NCI-H526 (cell line): ENCODE data around the gene CACNA2D1.

Experiments used
- DNase-seq, 2 experiments: peaks; one replicate each; lab custom pipeline; 2025; lab: John Stamatoyannopoulos, UW

Gene CACNA2D1

DNA sequence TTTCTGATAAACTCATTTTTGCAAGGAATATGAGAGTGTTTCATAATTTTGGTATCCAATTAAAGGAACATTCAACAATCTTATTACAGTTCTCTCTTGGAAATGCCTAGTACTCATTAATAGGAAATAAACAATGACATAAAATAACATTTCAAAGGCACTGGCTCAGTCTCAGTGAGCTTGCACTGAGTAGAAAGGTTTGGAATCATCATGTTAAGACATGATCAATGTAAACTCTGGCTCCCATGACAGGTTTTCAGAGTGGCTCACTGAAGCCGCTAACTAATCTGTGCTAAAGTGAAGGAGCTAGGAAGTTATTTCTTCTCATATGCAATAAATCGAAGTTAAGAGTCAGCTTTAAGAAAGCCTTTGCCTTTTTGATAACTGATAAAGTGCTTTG is 470.5 kb downstream of the CACNA2D1 start:
- no peak for DNase-seq

DNA sequence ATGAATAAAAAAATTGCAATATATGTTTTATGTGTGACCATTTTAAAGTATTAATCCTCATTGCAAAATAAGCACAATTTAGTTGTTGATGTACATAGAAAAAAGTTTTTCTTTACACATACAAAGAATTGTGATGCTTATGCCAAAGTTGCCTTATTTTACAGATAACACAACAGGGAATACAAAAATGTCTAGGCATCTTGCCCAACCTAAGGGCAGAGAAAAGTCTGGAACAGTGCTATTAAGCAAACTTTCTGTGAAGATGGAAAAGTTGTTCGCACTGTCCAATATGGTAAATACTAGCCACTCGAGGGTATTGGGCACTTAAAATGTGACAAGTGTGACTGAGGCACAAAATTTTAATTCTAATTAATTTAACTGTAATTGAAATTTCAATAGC is 483.6 kb downstream of the CACNA2D1 start:
- no peak for DNase-seq

DNA sequence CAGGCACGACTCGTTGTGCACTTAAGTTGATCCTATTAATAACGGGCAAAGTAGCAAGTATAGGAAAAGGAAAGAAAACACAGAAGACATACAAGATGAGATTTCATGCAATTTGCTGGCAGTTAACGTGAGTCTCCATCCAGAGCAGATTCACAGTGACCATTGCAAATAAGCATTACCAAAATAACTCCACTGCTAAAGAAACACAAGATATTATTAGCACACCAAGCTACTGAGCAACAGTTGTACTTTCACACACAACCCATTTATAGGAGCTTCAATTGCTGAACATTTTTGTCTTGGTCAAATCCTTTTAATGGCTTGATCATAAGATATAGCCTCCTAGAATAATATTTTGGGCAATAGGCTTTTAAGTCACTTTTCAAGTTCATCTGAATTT is 486.1 kb downstream of the CACNA2D1 start:
- no peak for DNase-seq

DNA sequence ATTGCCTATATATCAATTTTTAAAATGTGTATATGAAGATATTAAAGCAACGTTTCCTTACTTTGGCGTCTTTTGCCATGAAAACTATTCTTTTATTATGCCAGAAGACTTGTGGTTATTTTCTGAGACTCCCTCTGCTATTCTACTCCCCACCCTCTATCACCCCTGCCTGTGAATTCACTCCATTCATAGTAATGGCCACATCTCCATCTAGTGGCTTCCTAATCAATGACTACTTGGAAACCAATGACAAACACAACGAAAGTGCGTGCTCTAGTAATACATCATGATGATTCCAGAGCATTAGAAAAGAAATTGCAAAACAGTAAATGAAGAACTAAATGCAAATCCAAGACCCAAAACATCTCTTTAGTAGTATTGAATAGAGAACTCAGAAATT is 487.1 kb downstream of the CACNA2D1 start:
- DNase-seq = peak; percentile 53 to 73

DNA sequence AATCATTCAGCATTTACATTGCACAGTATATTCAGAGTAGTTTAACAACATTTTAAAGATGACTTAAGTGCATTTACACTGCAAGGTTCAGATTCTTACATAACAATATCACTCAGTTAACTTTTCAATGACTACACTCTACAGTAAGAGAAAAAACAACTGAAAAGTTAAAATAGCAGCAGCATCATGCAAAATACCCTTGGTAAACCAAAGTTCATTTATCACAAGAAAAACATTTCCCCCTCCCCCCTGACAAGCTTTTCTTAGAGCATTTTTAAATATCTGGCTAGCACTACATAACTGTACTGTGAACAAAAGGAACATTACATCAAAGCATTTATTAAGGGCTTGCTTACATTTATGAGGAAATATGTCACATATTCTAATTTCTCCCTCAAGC is 494.3 kb downstream of the CACNA2D1 start:
- DNase-seq = no peak

DNA sequence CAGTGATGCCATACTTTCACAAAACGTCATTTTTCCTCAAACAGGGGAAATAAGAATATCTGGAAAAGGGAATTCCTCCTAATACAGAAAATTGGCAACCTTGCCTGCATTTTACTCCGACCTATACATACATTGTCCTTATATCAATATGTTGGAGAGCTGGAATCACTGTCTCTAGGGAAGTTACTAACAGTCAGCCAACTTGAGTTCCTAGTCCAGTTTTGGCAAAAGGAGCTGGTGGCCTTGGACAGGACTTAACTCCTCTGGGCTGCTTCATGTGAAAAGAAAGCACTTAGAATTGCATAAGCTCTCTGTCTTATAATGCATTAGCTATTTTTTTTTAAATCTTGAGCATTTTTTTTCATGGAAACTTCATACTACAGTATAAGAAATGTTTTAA is 499.5 kb downstream of the CACNA2D1 start:
- DNase-seq = no peak

DNA sequence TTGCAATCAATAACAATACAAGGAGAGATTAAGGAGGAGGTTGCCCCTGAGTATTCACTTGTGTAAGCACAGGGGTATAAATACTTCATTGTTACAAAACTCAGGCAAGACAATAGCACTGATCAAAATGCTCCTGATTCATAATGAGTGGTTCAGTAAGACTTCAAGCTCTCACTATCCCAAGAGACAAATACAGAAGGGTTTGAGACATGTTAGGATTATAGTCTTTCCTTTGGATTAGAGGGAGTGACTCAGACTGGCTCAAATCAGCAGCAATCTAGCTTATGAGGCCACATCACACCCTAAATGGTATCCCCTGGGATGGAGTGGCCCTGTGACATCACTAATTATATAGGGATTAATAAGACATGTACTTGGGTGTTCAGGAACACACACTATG is 506.5 kb downstream of the CACNA2D1 start:
- DNase-seq = no peak

DNA sequence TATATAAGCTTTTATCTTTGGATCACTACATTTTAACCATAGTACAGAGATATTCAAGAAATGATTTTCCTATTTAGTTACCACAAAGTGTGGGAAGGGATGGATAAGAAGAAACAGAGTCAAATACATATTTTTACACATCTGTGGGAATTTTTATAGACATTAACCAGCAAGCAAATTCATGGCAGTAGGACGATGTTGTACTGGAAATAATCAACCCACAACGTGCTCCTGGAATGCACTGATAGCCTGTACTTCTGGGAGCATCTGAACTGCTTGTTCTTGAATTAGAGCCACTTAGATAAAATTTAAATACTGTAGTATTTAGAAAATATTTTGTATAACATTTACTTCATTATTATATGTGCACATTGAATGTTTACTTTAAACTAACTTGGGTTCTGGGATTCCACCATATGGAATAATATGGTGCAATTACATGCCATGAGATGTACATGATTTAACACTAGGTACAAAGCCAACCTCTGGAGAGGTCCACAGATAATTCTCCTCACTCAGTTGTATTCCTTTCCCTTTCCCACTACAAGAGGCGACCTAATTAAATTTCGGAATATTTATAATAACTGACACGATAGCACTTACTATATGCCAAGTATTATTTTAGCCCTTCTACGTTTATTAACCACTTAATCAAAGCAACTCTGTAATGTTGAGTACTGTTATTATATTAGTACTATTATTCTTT is 508.8 kb downstream of the CACNA2D1 start:
- DNase-seq = no peak

DNA sequence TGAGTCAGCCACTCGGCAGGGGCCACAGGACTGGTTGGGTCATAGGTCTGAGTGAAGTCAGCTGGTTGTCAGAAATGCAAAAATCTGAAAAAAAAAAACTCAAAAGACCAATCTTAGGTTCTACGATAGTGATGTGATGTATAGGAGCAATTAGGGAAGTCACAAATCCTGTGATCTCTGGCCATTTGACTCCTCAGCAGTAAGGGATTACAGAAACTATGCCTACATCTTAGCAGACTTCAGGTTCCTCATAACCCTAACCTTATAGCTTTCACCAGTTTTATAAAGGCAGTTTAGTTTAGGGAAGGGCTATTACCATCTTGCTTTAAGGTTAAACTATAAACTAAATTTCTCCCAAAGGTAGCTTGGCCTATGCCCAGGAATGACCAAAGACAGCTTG is 510.6 kb downstream of the CACNA2D1 start:
- DNase-seq = no peak

DNA sequence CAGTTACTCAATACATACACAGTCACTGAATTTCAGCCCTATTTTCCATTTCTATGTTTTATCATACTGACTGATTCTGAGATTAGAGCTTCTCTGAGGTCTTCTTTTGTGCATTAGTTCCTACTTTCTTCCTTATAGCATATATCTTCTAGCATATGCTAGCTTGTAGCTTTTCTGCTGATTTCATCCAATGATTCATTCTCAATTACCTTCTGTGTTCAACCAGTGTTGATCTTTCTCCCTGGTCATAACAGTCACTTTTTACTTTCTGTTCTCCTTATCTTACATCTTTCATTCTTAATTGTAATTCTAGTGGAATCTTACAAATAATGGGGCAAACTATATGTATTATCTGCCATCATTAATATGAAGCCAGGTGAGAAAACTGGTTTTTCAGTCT is 514.2 kb downstream of the CACNA2D1 start:
- no peak for DNase-seq

DNA sequence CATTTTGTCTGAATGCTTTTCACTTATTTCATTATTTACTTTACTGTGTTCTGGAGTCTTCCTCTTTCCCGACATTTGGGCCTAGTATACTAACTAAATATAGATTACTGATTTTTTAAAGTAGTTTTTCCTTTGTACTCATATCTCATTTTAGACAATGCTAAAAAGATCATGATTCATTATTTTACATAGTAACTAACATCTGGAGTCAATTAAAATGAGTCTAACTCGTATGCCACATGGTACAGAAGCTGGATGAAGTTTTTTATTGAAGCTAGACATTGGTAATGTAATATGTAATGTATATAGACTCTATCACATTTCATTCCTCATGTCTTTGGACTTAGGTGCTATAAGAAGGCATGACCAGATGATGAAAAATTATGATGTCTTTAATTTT is 517.4 kb downstream of the CACNA2D1 start:
- no peak for DNase-seq

DNA sequence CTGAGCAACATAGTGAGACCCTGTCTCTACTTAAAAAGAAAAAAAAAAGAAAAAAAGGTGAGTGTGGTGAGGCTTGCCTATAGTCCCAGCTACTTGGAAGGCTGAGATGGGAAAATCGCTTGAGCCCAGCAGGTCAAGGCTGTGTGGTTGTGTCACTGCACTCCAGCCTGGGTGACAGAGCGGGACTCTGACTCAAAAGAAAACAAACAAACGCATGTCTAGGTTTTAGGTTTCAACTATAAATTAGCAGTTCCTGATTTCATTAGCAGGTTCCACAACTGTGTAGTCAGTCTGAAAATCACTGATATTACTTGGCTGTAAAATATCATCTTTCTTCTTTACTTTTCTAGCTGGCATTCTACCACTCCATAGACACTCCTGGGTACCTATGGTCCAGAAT is 518.0 kb downstream of the CACNA2D1 start:
- no peak for DNase-seq

DNA sequence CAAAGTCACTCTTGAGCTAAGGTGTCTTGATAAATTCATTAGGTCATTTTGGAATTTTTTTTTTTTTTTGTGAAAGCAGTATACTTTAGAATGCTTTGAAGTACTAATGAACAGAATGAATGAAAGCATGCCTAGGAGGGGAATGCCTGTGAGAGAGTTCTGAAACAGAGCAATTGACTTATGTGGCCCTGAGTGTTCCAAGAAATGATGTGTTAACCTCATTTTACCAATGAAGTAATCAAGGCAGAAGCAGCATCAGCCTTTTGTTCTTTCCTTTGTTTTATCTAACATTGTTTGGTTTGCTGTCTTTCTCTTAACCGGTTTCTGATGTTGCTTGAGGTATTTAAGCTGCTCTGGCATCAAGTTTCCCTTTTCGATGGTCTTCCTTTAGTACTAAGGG is 519.1 kb downstream of the CACNA2D1 start:
- DNase-seq = no peak

DNA sequence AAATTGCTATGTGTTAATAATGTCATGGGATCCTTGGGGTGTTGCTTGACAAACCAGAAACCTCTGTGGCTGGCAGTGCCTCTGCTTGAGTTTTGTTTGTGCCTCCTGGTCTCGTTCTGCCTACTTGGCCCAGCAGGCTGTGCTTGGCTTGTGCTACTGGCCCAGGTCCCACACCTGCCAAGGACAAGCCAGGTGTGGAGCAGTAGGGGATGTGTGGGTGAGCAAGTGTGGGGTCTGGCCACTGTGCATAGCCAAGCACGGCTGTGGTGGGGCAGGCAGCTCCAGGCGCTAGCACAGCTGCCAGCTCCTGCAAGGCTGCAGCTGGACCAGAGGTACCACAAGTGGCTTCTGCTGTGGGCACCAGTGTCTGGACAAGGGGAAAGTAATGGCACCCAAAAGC is 524.1 kb downstream of the CACNA2D1 start:
- no peak for DNase-seq

DNA sequence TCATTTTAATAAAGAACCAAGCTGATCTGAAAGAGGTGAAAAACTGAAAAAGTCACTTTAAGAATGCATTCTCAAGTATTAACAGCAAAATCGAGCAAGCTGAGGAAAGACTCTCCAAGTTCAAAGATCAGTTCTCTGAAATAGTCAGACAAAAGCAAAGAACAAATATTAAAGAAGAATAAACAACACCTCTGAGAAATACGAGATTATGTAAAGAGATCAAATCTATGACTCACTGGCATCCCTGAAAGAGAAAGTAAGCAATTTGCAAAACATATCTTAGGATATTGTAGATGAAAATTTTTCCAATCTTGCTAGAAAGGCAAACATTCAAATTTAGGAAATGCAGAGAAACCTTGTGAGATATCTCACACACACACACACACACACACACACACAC is 535.4 kb downstream of the CACNA2D1 start:
- DNase-seq = no peak

DNA sequence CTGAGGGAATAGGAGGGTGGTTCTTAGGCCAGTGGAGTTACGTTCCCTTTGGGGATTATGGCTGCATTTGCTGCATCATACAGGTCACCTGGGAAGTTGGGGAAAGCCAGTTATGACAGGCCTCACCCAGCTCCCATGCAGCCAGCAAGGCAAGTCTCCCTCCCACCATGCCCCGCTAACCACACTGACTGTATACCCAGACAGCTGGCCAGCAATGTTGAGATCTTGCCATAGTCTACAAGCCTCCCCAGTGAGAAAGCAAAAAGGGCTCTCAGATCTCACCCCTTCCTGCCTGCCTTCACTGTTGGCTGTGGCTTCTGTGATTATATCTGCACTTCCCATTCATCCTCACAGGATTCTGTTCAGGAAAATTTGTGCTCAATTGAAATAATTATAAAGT is 540.5 kb downstream of the CACNA2D1 start:
- DNase-seq = no peak

DNA sequence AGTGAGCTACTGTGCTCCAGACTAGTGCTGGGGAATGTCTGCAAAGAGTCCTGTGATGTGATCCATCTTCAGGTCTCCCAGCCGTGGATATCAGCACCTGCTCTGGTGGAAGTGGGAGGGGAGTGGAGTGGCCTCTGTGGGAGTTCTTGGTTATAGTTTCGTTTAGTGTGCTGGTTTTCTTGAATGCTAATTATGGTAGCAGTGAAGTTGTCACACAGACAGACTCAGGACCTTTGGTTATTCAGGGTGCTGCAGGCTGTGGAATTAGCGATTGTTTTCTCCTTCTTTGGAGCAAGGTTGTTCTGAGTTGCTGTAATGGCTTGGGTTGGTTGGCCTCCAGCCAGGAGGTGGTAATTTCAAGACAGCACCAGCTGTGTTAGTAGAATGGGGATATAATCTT is 541.0 kb downstream of the CACNA2D1 start:
- DNase-seq = no peak
